ENCODE measurements around the gene ZNF133.
"Not testable (repeated sequence)": the region's sequence is repeated elsewhere in the genome, so short reads cannot be mapped to it uniquely, and the experiment has no call there.

ZNF133 gene

DNA sequence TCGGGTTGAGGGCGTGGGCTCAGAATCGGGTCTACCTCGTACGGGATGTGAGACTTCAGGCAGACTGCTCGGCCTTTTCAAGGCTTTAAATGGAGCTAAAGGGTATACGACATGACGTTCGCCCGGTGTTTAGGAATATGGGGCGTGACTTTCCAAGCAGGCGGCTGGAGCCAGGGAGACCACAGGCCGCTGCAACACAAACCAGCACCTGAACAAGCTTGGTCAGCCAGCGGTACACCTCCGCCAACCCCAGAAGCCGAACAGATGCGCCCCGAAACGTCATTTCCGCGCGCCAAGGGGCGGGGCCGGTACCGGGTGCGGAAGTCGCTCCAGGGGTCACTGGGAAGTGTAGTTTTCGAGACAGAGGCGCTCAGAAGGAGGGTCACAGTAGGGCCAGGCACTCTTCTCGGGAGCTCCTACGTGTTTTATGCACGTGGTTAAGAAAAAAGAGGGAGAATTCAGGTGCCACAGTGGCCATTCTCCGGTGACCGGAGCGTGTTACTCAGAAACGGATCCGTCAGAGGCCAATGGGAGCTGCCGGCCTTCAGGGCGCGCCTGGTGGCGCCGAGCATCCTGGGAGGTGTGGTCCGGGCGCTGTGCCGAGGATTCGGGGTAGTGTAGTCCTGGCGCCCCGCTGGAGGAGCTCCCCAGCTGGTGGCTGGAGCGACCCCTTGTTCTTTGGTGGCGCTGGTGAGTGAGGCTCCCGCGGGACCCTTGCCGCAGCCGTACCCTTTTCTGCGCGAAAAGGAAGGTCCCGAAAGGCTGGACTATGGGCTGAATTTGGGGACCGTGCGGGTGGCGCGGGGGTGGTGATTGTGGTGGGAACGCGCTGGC lies at the start of gene ZNF133:
Gene ZNF133 (plus strand): TSS at position 613 of the 834 bp plus-strand sequence. CDS start 17,160 bp downstream, outside the sequence.
- peaks cover 23% of the 10 kb centered on the region for H3K27me3 Mint-ChIP-seq (ENCODE audit: low read depth)
- peaks cover 48% of the 10 kb centered on the region for H3K36me3 Mint-ChIP-seq (ENCODE audit: low read depth)
- TF ChIP-seq, protein P1, sequence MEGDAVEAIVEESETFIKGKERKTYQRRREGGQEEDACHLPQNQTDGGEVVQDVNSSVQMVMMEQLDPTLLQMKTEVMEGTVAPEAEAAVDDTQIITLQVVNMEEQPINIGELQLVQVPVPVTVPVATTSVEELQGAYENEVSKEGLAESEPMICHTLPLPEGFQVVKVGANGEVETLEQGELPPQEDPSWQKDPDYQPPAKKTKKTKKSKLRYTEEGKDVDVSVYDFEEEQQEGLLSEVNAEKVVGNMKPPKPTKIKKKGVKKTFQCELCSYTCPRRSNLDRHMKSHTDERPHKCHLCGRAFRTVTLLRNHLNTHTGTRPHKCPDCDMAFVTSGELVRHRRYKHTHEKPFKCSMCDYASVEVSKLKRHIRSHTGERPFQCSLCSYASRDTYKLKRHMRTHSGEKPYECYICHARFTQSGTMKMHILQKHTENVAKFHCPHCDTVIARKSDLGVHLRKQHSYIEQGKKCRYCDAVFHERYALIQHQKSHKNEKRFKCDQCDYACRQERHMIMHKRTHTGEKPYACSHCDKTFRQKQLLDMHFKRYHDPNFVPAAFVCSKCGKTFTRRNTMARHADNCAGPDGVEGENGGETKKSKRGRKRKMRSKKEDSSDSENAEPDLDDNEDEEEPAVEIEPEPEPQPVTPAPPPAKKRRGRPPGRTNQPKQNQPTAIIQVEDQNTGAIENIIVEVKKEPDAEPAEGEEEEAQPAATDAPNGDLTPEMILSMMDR (IDR thresholded peaks at IDR 0.05; ENCODE audit: unreplicated experiment in 3 of 3): no peak
- peak within 1 kb of the TSS; percentile 98 to 99 (median 99) for H3K27ac Mint-ChIP-seq
- peaks cover 25% of the 10 kb centered on the region for H3K4me1 Mint-ChIP-seq
- peaks cover 55% of the 10 kb centered on the region for H3K9me3 Mint-ChIP-seq
- H3K4me3 Mint-ChIP-seq: peak within 1 kb of the TSS; percentile 97 to 99 (median 98)

DNA sequence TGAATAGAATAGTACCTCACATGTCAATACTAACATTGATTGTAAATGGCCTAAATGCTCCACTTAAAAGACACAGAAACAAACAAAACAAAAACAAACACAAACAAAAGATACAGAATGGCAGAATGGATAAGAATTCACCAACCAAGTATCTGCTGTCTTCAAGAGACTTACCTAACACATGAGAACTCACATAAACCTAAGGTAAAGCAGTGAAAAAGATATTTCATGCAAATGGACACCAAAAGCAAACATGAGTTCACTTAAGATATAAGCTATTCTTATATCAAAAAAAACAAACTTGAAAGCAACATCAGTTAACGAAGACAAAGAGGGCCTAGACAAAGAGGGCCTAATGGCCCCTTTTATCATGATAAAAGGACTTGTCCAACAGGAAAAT lies 47.3 kb upstream of the ZNF133 start:
- H3K9me3 Mint-ChIP-seq: peaks cover 21% of the 10 kb centered on the region
- H3K4me3 Mint-ChIP-seq: no peak overlapping the region
- H3K4me1 Mint-ChIP-seq: no peaks in the 10 kb centered on the region
- no peak overlapping the region for H3K27ac Mint-ChIP-seq
- TF ChIP-seq, protein P1 (IDR thresholded peaks at IDR 0.05; ENCODE audit: unreplicated experiment in 3 of 3): no peak
- no peaks in the 10 kb centered on the region for H3K36me3 Mint-ChIP-seq (ENCODE audit: low read depth)
- H3K27me3 Mint-ChIP-seq (ENCODE audit: low read depth): peaks cover 11% of the 10 kb centered on the region

DNA sequence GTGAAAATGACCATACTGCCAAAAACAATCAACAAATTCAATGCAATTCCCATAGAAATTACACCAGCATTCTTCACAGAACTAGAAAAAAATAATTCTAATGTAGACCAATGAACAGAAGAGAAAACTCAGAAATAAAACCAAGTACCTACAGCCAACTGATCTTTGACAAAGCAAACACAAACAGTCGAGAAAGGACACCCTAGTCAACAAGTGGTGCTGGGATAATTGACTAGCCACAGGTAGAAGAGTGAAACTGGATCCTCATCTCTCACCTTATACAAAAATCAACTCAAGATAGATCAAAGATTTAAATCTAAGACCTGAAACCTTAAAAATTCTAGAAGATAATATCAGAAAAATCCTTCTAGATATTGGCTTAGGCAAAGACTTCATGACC lies 44.5 kb upstream of the ZNF133 start:
- TF ChIP-seq, protein P1 (IDR thresholded peaks at IDR 0.05; ENCODE audit: unreplicated experiment in 3 of 3): no peak
- Mint-ChIP-seq H3K27ac (no peak overlapping the region), H3K36me3 (ENCODE audit: low read depth) (no peaks in the 10 kb centered on the region)

DNA sequence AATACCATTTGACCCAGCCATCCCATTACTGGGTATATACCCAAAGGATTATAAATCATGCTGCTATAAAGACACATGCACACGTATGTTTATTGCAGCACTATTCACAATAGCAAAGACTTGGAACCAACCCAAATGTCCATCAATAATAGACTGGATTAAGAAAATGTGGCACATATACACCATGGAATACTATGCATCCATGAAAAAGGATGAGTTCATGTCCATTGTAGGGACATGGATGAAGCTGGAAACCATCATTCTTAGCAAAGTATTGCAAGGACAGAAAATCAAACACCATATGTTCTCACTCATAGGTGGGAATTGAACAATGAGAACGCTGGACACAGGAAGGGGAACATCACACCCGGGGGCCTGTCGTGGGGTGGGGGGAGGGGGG lies 39.8 kb upstream of the ZNF133 start:
- not testable (repeated sequence) for H3K27ac Mint-ChIP-seq; H3K4me3 Mint-ChIP-seq; H3K27me3 Mint-ChIP-seq (ENCODE audit: low read depth); H3K9me3 Mint-ChIP-seq; H3K36me3 Mint-ChIP-seq (ENCODE audit: low read depth); H3K4me1 Mint-ChIP-seq

More for the DNA sequence above, 44.5 kb upstream of the ZNF133 start:
- Mint-ChIP-seq H3K4me1 (no peaks in the 10 kb centered on the region), H3K4me3 (no peak overlapping the region), H3K9me3 (peaks cover 24% of the 10 kb centered on the region), H3K27me3 (ENCODE audit: low read depth) (peaks cover 11% of the 10 kb centered on the region)

DNA sequence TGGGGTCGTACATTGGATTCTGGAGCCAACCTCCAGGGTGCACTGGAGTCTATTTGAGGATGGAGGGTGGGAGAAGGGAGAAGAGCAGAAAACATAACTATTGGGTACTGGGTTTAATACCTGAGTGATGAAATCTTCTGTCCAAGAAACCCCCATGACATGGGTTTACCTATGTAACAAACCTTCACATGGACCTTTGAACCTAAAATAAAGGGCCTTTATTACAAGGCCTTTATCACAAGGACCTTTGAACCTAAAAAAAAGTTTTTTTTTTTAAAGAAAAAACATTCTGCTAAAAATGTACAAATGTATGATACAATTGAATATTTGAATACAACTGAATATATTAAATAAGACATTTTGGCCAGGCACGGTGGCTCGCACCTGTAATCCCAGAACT lies 38.1 kb upstream of the ZNF133 start:
- Mint-ChIP-seq H3K27me3 (ENCODE audit: low read depth) (no peaks in the 10 kb centered on the region), H3K9me3 (peaks cover 3% of the 10 kb centered on the region), H3K4me1 (no peaks in the 10 kb centered on the region), H3K36me3 (ENCODE audit: low read depth) (no peaks in the 10 kb centered on the region), H3K4me3 (no peak overlapping the region), H3K27ac (no peak overlapping the region)
- TF ChIP-seq, protein P1 (IDR thresholded peaks at IDR 0.05; ENCODE audit: unreplicated experiment in 3 of 3): no peak

DNA sequence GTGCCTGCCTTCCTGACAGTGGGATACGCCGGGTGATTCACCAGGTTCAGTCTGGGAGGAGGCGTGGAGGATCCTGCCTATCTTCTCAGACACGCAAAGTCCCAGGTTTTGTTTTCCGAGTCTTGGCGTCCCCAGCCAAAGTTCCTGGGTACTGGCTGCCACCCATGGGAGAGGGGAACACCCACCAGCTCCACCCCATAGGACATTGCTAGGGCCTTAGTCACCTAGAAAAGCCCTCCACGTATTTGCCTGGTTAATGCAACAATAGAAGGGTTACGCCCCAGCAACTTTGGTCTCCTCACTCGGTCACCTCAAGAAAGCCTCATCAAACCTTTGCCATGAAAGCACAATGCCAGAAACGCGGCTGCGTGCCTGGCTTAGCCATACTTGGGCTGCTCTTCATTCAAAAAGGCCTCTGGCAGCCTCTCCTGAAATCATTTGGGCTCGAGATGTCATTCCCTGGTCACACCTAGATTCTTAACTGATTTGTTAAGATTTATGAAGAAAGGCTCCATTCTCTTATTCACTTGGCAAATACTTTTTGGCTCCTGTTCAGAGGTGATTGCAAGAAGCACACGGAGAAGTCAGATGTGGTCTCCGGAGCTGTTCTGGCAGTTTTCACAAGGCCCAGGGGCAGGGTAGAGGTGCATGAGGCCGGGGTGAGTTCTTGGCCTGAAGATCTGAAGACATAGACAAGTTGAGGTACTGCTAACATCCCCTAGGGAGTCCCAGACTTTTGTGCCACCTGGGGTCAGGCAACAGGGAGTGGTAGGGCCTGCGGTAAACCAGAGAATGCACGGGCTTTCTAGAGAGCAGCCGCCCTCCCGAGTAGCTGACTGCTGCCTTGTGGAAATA lies 35.5 kb upstream of the ZNF133 start:
- Mint-ChIP-seq H3K4me3 (no peak overlapping the region), H3K36me3 (ENCODE audit: low read depth) (no peaks in the 10 kb centered on the region), H3K4me1 (no peaks in the 10 kb centered on the region), H3K27ac (no peak overlapping the region), H3K9me3 (no peaks in the 10 kb centered on the region), H3K27me3 (ENCODE audit: low read depth) (no peaks in the 10 kb centered on the region)
- TF ChIP-seq, protein P1 (IDR thresholded peaks at IDR 0.05; ENCODE audit: unreplicated experiment in 3 of 3): no peak

Data from nephron (organoid).